ENCODE data around the gene MYOF. TPM values are rescaled to one million over a fixed set of nuclear protein-coding genes. Genes with fewer than 3 reads are reported as not detected.

Gene MYOF
- total and polyA plus RNA-seq, 2 experiments from 2014 or later = 101 to 261 TPM

GRCh38 chr10:93412801-93413200 lies 69.3 kb downstream of the MYOF start:
- peaks cover 79% of the 10 kb centered on the region for H3K79me2 ChIP-seq (ENCODE audit: insufficient read depth)

GRCh38 chr10:93410697-93411348 lies 71.3 kb downstream of the MYOF start:
- no peak for DNase-seq
- H3K79me2 ChIP-seq (ENCODE audit: insufficient read depth) = peaks cover 61% of the 10 kb centered on the region
- H3K4me2 ChIP-seq (ENCODE audit: unreplicated experiment) = no peak overlapping the region
- H2AFZ ChIP-seq = no peak overlapping the region
- in situ Hi-C loops (cut with MboI) = no loop called here
- no peak overlapping the region for H3K4me3 ChIP-seq
- H3K9me3 ChIP-seq (ENCODE audit: low read depth) = no peaks in the 10 kb centered on the region
- H3K9me2 ChIP-seq (ENCODE audit: insufficient read depth) = no peaks in the 10 kb centered on the region
- H3K27ac ChIP-seq = no peak overlapping the region
- no peak overlapping the region for H3K9ac ChIP-seq
- no peaks in the 10 kb centered on the region for H3K27me3 ChIP-seq (replicated peaks; ENCODE audit: insufficient read depth)
- H4K20me1 ChIP-seq (ENCODE audit: insufficient read depth) = no peaks in the 10 kb centered on the region
- peaks cover 41% of the 10 kb centered on the region for H3F3A ChIP-seq (ENCODE audit: insufficient read depth)
- TF ChIP-seq EZH2phosphoT487 (IDR thresholded peaks at IDR 0.05; ENCODE audit: insufficient read depth, low read depth) = no peak
- TF ChIP-seq EZH2 (IDR thresholded peaks at IDR 0.05; ENCODE audit: insufficient read depth, poor library complexity, severe bottlenecking) = no peak
- H3K4me1 ChIP-seq (ENCODE audit: insufficient read depth) = no peaks in the 10 kb centered on the region
- WGBS, 2 experiments (ENCODE audit: low coverage in 1 of 2, low lambda C conversion rate in 2 of 2, missing lambda C conversion rate in 2 of 2) = 76 to 77% methylated on average over 6 of the region's 6 CpGs
- H3K36me3 ChIP-seq (ENCODE audit: low read depth) = peaks cover 55% of the 10 kb centered on the region

More at GRCh38 chr10:93412801-93413200, 69.3 kb downstream of the MYOF start:
- Histone ChIP-seq H3K27ac (no peak overlapping the region), H4K20me1 (ENCODE audit: insufficient read depth) (no peaks in the 10 kb centered on the region), H3K9me3 (ENCODE audit: low read depth) (no peaks in the 10 kb centered on the region), H3K4me3 (no peak overlapping the region), H2AFZ (no peak overlapping the region), H3F3A (ENCODE audit: insufficient read depth) (peaks cover 41% of the 10 kb centered on the region), H3K27me3 (replicated peaks; ENCODE audit: insufficient read depth) (no peaks in the 10 kb centered on the region), H3K36me3 (ENCODE audit: low read depth) (peaks cover 59% of the 10 kb centered on the region), H3K4me2 (ENCODE audit: unreplicated experiment) (no peak overlapping the region), H3K9ac (no peak overlapping the region), H3K9me2 (ENCODE audit: insufficient read depth) (no peaks in the 10 kb centered on the region), H3K4me1 (ENCODE audit: insufficient read depth) (no peaks in the 10 kb centered on the region)
- DNase-seq = no peak
- TF ChIP-seq EZH2phosphoT487 (IDR thresholded peaks at IDR 0.05; ENCODE audit: insufficient read depth, low read depth) = no peak
- TF ChIP-seq EZH2 (IDR thresholded peaks at IDR 0.05; ENCODE audit: insufficient read depth, poor library complexity, severe bottlenecking) = no peak
- 64 to 70% methylated on average over 7 of the region's 7 CpGs for WGBS, 2 experiments (ENCODE audit: low coverage in 1 of 2, low lambda C conversion rate in 2 of 2, missing lambda C conversion rate in 2 of 2)
- in situ Hi-C loops (cut with MboI) = no loop called here

GRCh38 chr10:93408783-93409182 lies 73.4 kb downstream of the MYOF start:
- H3F3A ChIP-seq (ENCODE audit: insufficient read depth) = peaks cover 49% of the 10 kb centered on the region
- peaks cover 50% of the 10 kb centered on the region for H3K79me2 ChIP-seq (ENCODE audit: insufficient read depth)
- no peak overlapping the region for H2AFZ ChIP-seq
- H3K4me3 ChIP-seq = no peak overlapping the region
- H3K27me3 ChIP-seq (replicated peaks; ENCODE audit: insufficient read depth) = no peaks in the 10 kb centered on the region
- no peaks in the 10 kb centered on the region for H3K4me1 ChIP-seq (ENCODE audit: insufficient read depth)
- TF ChIP-seq EZH2 (IDR thresholded peaks at IDR 0.05; ENCODE audit: insufficient read depth, poor library complexity, severe bottlenecking) = no peak
- TF ChIP-seq EZH2phosphoT487 (IDR thresholded peaks at IDR 0.05; ENCODE audit: insufficient read depth, low read depth) = no peak
- no peaks in the 10 kb centered on the region for H3K9me2 ChIP-seq (ENCODE audit: insufficient read depth)
- peaks cover 72% of the 10 kb centered on the region for H3K36me3 ChIP-seq (ENCODE audit: low read depth)
- no peak for DNase-seq
- WGBS, 2 experiments (ENCODE audit: low coverage in 1 of 2, low lambda C conversion rate in 2 of 2, missing lambda C conversion rate in 2 of 2) = 82% methylated on average over 8 of the region's 8 CpGs
- H3K9me3 ChIP-seq (ENCODE audit: low read depth) = no peaks in the 10 kb centered on the region
- H3K27ac ChIP-seq = no peak overlapping the region
- in situ Hi-C loops (cut with MboI) = no loop called here
- no peaks in the 10 kb centered on the region for H4K20me1 ChIP-seq (ENCODE audit: insufficient read depth)
- no peak overlapping the region for H3K4me2 ChIP-seq (ENCODE audit: unreplicated experiment)
- no peak overlapping the region for H3K9ac ChIP-seq

- no peak for TF ChIP-seq EZH2 (IDR thresholded peaks at IDR 0.05; ENCODE audit: insufficient read depth, poor library complexity, severe bottlenecking)
- no peak for TF ChIP-seq EZH2phosphoT487 (IDR thresholded peaks at IDR 0.05; ENCODE audit: insufficient read depth, low read depth)
- Histone ChIP-seq H3K9ac (no peak overlapping the region), H3K9me3 (ENCODE audit: low read depth) (no peaks in the 10 kb centered on the region), H2AFZ (no peak overlapping the region), H3K27ac (peak overlapping the region; percentile 14; the same call in 1 of the 2 replicates), H3K9me2 (ENCODE audit: insufficient read depth) (no peaks in the 10 kb centered on the region), H3F3A (ENCODE audit: insufficient read depth) (peaks cover 58% of the 10 kb centered on the region), H3K79me2 (ENCODE audit: insufficient read depth) (peaks cover 47% of the 10 kb centered on the region), H3K4me1 (ENCODE audit: insufficient read depth) (no peaks in the 10 kb centered on the region), H4K20me1 (ENCODE audit: insufficient read depth) (no peaks in the 10 kb centered on the region), H3K4me3 (no peak overlapping the region), H3K36me3 (ENCODE audit: low read depth) (peaks cover 78% of the 10 kb centered on the region), H3K4me2 (ENCODE audit: unreplicated experiment) (no peak overlapping the region), H3K27me3 (replicated peaks; ENCODE audit: insufficient read depth) (no peaks in the 10 kb centered on the region)
- in situ Hi-C loops (cut with MboI) = no loop called here
- 81 to 82% methylated on average over 11 of the region's 11 CpGs for WGBS, 2 experiments (ENCODE audit: low coverage in 1 of 2, low lambda C conversion rate in 2 of 2, missing lambda C conversion rate in 2 of 2)
- DNase-seq = peak; percentile 32
These were observed 75.6 kb downstream of the MYOF start for GRCh38 chr10:93406364-93407145.
